H54 (cell line): ENCODE data around the gene PPP2R5C.
A peak's percentile ranks its signal among the peaks of the same experiment; 100 is the strongest.
"Not testable (repeated sequence)": the region's sequence is repeated elsewhere in the genome, so short reads cannot be mapped to it uniquely, and the experiment has no call there.

Experiments used
- DNase-seq: peaks from one replicate; pipeline ENCODE4 v3.0.0; 2011; ENCODE audit warnings: low spot score, mixed read lengths; ENCODE audit not compliant: insufficient read length
- FAIRE-seq: peaks from 3 replicates; lab custom pipeline; 2011; peaks lifted over from hg19 to GRCh38; lab: Jason Lieb, UNC
- POLR2A ChIP-seq: IDR thresholded peaks from 2 replicates; pipeline ENCODE4 v1.6.1; 2011; ENCODE audit warnings: low read depth, mild to moderate bottlenecking, low read length

PPP2R5C gene

GRCh38 chr14:101721111-101721510, 40.4 kb upstream of the PPP2R5C start:
- no peak for FAIRE-seq
- no peak for DNase-seq
- no peak for TF ChIP-seq POLR2A

- FAIRE-seq: peak; percentile 93
- no peak for DNase-seq
- no peak for TF ChIP-seq POLR2A
Measured at GRCh38 chr14:101721951-101722661, 39.4 kb upstream of the PPP2R5C start.

GRCh38 chr14:101723061-101723595, 38.4 kb upstream of the PPP2R5C start:
- TF ChIP-seq POLR2A: no peak
- FAIRE-seq (no peak), DNase-seq (no peak)

GRCh38 chr14:101725652-101726051, 35.9 kb upstream of the PPP2R5C start:
- DNase-seq, FAIRE-seq: not testable (repeated sequence)

DNA sequence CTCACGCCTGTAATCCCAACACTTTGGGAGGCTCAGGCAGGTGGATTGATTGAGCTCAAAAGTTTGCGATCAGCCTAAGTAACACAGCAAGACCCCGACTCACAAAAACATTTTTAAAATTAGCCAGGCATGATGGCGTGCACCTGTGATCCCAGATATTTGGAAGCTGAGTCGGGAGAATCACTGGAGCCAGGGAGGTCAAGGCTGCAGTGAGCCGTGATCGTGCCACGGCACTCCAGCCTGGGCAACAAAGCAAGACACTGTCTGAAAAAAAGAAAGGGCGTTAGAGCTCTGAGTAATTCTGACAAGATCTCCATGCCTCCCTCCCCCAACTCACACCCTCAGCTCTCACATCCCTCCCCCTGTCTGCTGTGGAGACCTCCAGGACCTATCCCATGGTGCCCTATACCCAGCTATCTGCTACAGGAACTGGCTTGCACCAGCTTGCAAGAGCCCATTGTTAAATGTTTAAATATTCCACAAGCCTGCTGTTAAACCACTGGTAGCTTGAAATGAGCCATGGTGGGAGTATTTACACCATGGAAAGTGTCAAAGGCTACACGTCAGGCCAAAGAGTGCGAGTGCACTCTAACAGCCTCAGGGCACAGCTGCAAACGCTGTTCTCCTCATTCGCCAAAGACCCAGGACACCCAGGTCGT, 35.1 kb upstream of the PPP2R5C start:
- no peak for TF ChIP-seq POLR2A
- FAIRE-seq (no peak), DNase-seq (no peak)

DNA sequence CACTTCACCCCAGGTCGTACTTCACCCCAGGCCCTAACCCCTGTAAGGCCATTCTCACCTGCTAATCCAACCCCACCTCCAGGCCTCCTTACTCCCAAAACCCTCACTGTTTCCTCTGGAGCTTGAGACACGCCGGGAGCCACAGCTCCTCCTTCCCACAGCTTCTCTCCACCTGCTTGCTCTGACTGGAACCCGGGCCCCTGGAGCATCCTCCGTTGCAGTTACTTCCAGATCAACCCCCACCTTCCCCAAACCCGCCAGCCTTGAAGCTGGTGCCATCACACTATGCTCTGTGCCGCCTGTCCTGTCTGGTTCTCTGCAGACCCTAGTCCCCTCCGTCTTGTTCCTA, 34.6 kb upstream of the PPP2R5C start:
- FAIRE-seq: no peak
- DNase-seq: no peak
- no peak for TF ChIP-seq POLR2A

- FAIRE-seq: no peak
- TF ChIP-seq POLR2A: no peak
Measured at GRCh38 chr14:101727611-101728366, 33.7 kb upstream of the PPP2R5C start.

GRCh38 chr14:101728367-101728742, 33.2 kb upstream of the PPP2R5C start:
- TF ChIP-seq POLR2A: no peak
- no peak for FAIRE-seq
- DNase-seq: no peak

More at GRCh38 chr14:101727611-101728366, 33.7 kb upstream of the PPP2R5C start:
- no peak for DNase-seq

DNA sequence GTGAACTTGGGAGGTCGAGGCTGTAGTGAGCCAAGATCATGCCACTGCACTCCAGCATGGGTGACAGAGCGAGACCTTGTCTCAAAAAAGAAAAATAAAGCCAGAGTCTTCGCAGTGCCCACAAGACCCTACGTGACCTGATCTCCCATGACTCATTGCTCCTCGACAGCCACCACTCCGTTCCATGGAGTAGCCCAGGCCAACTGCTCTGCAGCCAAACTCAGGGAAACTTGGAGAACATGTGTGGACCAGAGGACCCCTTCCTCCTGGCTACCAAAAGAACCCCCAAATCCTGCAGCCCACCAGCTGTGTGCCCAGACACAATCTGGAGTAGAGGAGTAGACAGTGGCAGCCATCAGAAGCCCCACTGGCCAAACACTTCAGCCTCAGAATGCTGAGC, 32.1 kb upstream of the PPP2R5C start:
- TF ChIP-seq POLR2A: no peak
- FAIRE-seq (no peak), DNase-seq (no peak)

- DNase-seq, FAIRE-seq: not testable (repeated sequence)
Measured at GRCh38 chr14:101730157-101730556, 31.4 kb upstream of the PPP2R5C start.

DNA sequence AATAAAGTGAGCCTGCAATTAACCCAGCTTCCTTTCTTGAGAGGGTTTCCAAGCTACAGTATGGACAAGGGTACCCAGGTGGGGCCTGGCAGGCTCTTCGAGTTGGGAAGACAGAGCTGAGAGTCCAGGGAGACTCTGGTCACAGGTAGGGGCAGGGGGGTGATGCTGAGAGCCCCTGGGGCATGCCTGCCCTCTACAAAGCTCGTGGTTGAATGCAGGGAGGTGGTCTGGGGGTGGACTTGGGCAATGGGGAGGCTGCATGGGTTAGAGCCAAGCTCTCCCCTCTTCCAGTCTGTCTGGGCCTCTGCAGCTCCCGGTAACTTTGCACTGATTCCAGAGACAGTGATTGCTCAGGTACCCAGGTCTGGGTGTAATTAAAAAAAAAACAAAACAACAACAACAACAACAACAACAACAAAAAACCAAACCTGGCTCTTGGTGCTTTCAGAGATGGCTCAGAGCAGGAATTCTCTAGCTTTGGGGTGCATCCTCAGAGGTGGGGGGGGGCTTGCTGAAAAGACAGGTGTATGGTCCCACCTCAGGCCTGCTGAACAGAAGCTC, 30.8 kb upstream of the PPP2R5C start:
- TF ChIP-seq POLR2A: no peak
- no peak for FAIRE-seq
- no peak for DNase-seq

DNA sequence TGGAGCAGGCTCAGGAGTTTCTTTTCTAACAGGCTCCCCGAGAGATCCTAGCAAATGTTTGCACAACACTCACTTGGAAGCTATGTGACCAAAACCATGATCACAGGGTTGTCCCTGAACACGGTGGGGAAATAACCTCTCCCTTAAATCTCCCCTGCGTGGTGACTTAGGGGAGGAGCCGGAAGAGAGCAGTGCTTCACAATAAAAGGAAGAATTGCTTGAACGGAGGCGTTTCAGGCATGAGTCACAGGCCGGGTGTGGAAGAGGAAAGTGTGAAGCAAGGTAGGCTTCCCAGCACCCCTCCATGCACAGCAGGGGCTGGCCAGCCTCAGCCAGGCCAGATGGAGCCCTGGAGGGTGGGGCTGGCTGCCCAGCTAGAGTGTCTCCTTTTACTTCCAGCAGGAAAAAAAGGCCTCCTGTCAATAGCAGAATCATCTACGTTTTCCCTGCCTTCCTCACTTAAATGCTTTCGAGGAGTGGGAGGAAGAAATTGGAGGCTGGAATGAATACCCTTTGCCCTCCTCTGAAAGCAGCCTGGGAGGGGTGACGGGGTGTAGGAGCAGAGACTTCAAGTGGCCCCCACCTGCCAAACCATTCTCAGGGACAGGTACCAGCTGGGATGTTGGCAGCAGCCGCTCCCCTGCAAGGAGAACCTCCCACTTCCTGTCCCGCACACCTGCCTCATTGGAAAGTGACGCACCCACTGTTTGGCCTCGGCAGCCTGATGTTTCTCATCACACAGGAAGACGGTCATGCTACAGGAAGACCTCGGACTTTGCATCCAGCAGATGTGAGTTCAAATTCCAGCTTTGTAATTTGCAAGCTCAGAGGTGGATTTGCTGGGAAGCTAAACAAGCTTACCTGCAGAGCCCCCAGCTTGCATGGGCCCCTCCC, 30.1 kb upstream of the PPP2R5C start:
- FAIRE-seq (peak; percentile 97), DNase-seq (peak; percentile 66)
- TF ChIP-seq POLR2A: no peak

DNA sequence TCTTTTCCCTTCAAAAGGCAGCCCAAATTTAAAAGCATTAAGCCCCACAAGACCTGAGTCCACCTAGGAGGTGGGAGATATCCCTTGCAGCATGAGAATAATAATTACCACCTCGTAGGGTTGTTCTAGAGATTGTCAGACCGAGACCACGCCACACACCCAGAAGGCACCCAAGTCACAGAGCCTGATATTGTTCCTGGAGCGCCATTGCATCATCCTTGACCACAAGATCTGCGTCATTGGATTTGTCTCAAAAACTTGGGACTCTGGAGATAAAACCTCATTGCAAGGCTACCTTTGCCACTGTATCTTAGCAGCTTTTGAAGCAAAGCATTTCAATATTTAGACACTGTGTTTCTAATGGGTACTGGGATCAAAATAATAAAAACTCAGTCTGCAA, 29.4 kb upstream of the PPP2R5C start:
- no peak for TF ChIP-seq POLR2A
- FAIRE-seq (no peak), DNase-seq (no peak)
